Ammon's horn (tissue), 1 donor: ENCODE measurements around the gene GZF1.
A peak's percentile ranks its signal among the peaks of the same experiment; 100 is the strongest.

Source experiments
- DNase-seq: peaks from one replicate; pipeline ENCODE4 v3.0.0-alpha.2; 2016; ENCODE audit warnings: low spot score

GZF1 gene

DNA sequence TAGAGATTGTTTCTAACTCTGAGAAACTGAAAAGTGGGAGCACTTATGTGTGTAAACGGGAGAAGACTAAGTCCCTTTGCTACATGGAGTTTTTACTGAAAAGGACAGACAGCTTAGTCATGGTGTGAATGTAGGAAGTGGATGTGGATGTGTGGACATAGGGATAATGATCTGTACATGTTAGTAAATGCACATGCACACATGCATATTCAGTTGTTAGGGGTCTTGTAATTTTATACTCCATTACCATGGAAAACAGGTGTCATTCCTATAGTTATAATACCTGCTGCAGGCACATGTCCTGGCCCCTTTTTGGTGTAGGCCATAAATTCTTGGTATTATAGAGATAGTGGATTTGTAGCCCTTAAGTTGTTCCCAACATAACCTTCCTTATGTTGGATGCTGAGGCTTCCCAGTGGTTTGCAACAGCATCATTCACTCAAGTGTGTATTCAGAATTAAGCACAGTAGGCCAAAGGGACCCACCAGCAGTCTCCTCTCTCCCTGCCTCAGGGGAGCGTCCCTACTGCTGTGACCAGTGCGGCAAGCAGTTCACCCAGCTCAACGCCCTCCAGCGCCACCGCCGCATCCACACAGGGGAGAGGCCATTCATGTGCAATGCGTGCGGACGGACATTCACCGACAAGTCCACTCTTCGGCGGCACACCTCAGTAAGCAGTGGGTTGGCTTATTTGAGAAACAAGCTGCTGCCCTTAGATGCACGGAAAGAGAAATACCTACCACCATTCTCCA is 7.3 kb downstream of the GZF1 start:
- DNase-seq, result no peak

DNA sequence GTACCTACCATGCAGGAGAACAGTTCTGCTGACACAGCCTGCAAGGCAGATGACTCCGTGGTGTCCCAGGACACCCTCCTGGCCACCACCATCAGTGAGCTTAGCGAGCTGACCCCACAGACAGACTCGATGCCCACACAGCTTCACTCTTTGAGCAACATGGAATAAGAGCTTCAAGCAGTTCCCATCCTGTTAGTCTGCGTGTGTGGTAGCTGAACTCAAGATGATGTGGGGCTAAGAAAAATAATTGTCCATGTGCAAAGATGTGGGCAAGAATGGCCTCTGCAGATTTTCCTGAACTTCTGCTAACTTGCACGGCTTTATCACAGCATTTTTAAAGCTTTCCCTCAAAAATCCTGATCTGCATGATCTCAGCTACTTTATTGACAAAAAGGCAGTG is 8.3 kb downstream of the GZF1 start:
- DNase-seq, result no peak

DNA sequence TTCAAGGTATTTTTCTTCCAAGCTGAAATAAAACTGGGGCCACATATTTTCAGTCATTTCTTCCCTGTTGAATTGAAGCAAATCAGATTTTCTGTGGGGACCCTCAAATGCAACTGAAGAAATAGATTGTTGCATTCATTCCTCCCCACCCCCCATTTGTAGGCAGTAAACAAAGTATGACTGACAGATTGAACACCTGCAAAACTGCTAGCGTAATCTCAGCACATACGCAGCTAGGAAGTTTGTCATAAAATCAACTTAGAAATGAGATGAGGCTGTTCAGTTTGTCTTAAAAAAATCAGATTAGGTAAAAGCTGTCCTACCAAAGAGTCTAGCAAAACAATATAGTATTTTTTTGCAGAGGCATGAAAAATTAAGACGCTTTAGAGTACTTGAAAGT is 8.9 kb downstream of the GZF1 start:
- DNase-seq, result no peak

DNA sequence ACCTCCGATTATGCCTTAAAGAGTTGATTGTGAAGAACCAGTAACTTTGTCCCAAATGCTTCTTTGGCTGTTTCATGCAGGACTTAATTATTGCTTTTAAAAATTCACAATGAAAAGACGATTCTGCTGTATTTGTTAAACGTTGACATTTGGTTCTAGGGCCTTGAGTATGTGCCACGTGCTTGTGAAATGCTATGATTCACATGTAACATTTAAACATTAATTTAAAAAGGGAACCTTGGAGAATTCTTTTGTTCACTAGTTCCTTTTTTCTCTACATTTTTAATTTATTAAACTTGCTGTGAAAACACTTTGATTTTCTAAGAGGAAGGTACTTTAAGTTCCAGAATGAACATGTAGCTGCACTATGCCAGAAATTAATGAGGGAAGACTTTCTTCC is 9.5 kb downstream of the GZF1 start:
- DNase-seq, result no peak

DNA sequence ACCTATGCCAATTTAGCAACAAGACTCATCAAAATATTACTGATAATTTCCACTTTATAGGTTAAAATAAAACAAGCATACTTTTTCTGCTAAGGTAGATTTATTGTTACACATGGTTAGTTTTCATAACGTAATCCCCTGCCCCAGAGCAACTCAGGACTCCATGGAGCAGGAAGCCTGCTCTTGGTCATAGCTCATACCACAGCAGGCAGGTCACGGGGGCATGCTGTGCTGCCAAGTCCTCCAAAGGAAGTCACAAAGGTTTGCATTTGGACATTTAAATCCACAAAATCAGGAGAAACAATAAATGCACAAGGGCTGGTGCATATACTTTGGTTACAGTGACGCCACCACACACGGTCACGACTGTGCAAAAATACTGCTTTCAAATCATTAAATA is 12.5 kb downstream of the GZF1 start:
- no peak for DNase-seq

DNA sequence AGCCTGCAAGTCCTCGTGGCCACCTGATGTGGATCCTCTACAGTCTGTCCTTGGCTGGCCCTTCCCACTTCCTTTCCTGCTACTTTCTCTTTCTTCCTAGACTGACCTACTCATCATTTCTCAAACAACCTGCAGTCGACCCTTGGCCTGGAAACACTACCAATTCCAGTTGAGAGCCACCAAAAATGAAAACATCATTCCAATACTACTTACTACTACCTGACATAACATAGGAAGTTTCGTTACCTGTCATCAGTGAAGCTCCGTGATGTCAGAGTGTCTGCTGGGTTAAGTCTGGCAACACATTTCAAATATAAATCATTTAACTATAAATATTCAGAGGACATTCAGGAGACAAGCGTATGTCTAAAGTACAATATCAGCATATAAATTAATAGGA is 13.8 kb downstream of the GZF1 start:
- DNase-seq, result no peak

DNA sequence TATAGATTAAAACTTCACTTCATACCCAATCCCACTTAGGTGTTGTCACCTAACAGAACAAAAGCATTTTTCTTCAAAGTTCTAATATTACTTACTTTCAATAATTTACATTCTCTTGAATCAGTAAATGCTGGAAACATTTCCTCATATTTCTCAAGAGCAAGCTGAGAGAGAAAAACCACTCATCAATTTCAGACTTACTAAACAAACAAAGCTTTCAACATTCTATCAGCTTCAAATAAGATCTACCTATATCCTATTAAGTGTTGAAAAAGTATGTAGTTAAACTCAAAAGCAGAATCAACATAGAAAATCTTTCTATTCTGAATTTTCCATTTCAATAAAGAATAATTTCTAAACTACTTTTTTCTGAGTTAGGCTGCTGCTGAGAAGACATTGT is 17.8 kb downstream of the GZF1 start:
- DNase-seq, result no peak

DNA sequence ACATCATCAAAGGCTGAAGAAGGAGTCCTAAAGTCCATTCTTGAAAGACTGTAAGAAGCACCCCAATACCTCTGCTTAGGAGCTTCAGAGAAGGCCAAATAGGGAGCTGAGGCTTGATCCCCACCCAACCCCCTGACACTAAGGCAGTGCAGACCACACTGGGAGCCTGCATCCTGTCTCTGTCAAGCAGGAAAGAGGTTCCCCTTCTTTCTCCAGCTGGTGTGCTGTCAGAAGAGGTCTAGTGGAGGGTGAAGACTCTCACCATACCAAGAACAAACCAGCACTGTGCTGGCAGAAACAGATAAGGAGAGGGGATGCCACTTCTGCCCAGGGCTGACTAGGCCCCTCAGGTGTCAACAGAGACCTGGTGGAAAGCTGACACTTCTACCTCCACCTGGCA is 19.9 kb downstream of the GZF1 start:
- DNase-seq, result no peak

DNA sequence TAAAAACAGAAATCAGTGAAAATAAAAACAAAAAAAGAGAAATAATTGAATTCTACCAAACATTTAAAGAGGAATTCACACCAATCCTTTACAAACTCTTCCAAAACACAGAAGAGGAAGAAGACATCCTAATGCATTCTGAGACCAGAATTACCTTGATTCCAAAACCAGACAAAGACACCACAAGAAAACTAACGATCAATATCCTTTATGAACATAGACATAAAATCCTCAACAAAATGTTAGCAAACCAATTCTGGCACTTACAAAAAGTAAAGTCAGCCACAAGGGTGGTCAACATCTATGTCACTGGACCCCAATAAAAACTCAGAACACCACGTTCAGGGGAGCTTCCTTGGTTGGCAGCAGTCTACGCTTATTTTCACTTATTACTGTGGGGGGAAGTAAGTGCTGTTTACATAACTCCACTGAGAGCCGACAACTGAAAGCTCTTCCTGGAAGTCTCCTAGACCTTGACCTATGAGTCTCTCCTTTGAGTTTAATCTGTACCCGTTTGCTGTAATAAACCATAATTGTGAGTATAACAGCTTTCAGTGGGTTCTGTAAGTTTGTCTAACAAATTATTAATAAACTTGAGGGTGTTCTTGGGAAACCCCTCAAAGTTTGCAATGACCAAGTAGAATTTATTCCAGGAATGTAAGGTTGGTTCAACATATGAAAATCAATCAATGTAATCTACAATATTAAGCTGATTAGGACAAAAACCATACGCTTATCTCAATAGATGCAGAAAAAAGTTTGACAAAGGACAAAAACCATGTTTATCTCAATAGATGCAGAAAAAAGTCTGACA is 24.5 kb downstream of the GZF1 start:
- no peak for DNase-seq

DNA sequence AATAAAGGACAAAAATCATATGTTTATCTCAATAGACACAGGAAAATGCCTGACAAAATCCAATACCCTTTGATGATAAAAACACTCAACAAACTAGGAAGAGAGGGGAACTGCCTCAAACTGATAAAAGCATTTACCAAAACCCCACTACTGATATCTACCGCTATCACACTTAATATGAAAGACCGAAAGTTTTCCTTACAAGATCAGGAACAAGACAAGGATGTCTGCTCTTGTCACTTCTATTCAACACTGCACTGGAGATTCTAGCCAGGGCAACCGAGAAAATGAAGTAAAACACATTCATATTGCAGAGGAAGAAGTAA is 25.1 kb downstream of the GZF1 start:
- no peak for DNase-seq

DNA sequence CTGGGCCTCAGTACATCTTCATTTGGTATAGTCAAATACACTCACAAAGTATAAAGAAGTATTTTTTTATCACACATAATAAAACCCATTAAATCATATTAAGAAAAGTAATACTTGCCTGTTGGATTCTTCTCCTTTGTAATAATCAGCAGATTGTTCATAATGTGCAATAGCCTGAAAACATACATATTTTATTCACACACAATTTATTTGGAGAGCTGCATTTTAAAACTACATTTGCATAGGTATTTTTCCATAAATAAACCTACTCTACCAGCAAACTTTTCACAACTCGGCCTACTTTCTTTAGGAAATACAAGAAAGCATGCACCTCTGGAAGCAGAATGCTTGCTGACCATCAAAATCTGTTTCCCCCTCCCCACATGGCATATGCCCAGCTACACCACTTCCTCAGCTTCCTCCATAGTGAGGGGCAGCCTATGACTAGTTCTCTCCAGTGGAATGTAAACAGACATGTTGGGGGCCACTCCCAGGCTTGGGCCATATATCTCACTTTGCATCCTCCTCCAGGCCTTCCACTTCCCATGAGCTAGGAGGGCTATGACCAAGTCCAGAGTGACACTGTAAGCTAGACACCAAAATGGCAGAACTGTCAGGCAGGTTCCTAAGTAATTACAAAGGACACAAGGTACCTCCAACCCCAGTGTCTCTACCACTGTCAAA is 28.3 kb downstream of the GZF1 start:
- no peak for DNase-seq

DNA sequence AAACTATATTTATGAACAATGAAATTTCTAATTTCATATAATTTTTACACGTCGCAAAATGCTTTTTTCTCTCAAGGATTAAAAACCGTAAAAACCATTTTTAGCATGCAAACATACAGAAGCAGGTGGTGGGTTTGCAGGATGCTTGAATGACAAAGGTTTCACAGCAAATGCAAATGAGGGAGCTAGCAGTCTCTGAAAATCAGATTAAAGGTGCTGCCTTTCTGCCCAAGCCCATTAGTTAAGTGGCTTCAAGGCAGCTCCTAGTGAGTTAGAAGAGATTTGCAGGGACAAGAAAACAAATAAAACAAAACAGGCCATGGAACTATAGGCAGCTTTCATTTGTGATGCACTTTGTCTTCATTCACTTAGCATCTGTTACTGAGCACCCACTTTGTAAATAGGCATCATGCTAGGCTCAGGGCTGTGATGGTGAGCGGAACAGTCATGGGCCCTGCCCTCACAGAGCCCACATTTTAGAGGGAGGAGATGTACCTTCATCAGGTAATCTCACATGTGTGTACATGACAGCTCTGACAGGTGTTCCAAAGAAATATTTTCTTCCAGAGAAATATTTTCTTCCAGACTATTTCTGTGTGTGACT is 29.8 kb downstream of the GZF1 start:
- DNase-seq, result no peak

DNA sequence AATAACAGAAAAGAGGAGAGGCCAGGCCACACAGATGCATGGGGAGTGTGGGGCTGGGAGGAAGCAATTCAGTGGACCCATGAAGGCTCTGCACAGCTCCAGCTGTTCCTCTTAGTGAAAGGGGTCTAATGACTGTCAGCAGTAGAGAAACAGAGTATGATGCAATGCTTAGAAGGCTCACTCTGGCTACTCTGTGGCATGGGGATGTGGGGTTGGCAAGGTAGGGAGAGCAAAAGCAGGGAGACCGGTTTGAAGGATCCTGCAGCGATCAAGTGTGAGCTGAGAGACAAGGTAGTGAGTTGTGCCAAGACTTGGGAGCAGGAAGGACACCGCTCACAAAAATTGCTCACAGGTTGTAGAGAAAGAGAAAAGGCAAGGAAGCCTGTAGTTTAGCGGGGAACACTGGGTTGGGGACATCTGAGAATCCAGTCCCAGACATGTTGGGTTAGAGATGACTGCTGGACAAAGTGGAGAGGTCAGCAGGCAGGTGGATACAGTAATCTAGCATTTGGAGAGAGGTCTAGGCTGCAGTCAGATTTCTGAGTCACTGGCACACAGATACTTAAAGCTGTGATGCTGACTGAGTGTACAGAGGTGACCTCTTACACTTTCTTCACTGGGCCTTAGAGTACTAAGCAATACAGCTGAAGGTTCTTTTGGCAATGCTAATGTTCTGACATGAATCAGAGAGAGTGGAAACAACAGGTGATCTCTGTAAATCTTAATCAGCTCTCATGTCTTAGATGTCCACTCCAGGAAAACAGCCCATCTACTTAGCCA is 32.2 kb downstream of the GZF1 start:
- DNase-seq, result no peak

DNA sequence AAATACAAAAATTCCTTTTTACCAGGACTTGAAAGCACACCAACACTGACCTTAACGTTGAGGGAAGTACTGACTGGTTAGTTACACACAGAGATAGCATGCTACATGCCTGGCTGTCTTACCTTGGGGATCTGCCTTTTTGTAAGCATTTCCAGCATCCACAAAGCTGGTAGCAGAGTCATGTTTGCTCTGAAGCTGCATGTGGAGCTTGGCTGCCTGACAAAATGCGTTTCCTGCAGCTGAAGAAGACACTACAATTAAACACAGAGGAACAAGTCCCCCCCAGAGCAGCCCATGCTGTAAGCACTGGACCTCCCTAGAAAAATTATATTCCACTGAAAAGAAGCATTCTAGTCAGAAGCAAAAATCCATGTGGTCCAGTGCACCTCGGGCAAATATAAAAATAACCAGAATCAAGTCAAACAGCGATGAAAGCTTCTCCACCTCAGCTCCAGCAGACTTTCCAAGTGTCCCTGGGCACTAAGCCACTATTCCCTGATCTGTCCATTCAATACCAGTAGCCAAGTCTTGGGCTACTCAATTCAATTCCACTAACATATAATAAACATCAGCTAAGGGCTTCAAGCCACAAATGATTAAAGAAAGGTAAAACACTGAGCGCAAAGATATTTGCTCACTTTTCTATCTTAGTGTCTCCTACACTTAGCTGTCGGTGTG is 35.1 kb downstream of the GZF1 start:
- peak; percentile 35 for DNase-seq

DNA sequence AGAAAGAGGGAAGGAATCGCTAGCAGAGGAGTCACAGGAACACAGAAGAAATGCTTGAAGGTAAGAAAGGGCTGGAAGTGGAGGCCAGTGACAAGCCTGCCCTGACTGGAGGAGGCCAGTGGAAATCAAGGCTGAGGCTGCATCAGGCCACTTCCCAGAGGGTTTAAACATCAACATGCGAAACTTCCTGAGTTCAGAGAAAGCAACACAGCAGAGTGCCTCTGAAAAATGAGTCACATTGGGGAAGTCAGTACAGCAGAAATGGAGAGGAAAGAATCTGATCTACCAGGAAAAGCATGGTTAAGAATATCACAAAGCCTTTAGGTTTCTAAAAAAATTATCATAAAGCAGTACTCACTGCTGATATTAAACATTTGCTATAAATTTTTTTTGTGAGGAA is 36.0 kb downstream of the GZF1 start:
- DNase-seq, result no peak

DNA sequence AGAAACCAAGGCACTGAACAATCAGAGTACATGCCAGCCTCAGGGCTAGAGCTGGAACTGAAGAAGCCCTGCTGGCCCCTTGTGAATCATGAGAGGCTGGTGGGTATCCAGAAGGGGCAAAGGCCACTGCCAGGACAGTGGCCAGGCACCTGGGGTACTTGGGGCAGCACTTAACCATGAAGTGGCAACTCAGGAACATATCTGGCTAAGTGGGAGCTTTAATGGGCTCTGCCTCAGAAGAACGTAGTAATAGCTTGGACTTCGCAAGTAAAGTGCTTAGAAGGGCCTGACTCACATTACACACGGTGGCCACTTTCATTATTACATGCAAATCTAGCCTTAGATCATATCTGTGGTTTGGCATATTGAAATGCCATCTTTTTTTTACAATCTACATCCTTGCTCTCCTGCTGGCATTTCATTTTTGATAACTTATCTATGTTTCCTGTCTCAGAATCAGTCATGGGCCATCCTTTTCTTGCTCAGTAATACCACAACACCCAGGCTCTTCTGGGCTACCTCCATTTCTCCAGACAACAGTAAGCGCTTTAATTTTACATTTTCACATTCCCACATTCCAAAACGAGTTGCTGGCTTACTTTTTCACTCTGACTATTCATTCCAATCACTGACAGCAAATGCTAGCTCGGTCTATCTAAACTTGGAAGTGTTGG is 37.7 kb downstream of the GZF1 start:
- DNase-seq, result no peak

DNA sequence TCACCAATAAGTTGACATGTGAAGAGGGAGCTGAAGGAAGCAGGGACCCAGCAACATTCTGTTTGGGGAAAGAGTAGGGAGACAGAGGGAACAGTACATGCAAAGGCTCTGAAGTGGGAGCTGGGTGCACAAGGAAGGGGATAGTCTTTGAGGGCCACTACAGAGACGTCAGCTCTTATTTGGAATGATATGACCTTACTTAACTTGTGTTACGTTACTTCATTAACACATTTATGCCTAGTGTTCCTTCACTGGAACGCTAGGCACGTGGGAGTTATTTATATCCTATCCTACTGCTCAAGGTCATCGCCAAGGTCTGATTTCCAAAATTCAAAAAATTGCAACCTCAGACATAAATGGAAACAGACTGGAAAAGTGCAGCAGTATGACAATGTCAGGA is 39.1 kb downstream of the GZF1 start:
- DNase-seq, result no peak

DNA sequence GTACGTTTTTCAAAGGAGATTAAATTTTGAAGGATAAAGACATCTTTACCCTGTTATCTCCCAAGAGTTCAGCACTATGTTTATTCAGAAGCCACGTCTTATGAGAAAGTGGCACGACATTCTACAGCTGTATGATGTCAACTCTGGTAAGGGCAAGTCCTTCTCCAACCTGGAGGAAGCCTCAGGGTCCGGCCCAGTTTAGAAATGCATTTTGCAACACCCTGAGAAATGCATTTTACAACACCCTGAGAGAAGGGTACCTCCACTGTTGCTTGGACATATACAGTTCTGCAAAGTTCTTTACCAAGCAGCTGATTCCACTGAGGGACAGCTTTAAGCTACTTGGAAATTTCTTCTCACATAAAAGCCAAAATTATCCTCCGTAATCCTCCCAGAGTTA is 41.8 kb downstream of the GZF1 start:
- no peak for DNase-seq

DNA sequence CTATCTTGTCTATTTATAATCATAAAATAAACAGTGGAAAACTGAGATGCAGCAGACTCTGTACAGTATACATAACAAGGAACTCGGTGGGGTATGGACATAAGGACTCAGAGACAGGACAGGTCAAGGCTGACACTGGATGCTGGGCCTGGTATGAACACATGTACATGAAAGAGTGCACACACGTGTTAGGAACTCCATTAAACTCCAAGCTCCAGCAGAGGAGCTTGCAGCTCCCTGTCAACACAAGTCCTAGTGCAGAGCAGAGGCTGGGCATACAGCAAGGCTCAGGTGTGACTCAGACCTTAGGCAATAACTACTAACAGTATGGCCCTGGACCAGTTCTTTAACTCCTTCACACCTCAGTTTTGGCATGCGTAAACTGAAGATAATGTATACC is 42.2 kb downstream of the GZF1 start:
- DNase-seq, result no peak

DNA sequence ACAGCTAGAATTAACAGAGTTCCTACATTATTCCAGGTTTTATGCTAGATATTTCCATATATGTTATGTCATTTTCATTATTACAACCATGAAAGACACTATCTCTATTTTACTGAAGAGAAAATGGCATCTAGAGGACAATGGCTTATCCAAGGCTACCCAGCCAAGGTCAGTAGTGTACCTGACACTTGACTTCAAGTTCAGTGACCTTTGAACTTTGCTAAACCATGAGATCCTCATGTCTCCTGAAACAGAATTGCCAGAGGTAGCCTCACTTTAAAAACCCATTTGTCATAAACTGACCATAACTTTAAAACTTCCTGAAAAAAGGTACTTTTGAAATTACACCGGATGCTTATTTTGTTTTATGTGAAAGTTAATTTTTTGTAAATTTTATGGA is 44.9 kb downstream of the GZF1 start:
- no peak for DNase-seq
